CD4-positive, alpha-beta T cell (primary cell): Measurements from ENCODE around the gene PAX5. TPM values are rescaled to one million over a fixed set of nuclear protein-coding genes. Genes with fewer than 3 reads are reported as not detected.

Source experiments
- ATAC-seq: fragments of 200-7000 bp; cut with Tn5 transposase; one replicate; pipeline ENCODE4 v1.10.0; 2022; ENCODE audit warnings: mild to moderate bottlenecking; ENCODE audit not compliant: poor library complexity
- CTCF ChIA-PET: fragments of 350-600 bp; sonication (Branson Sonifier 250); formaldehyde crosslinking; loops from one replicate; lab custom pipeline; 2021; ENCODE audit warnings: antibody characterized with exemption, inconsistent platforms; lab: Charles Lee
- POLR2A ChIA-PET: fragments of 350-600 bp; sonication (Branson Sonifier 250); formaldehyde crosslinking; loops from one replicate; lab custom pipeline; 2021; ENCODE audit warnings: antibody characterized with exemption, inconsistent platforms; lab: Charles Lee
- DNase-seq, 14 experiments: peaks; one replicate each; pipeline ENCODE4 v3.0.0-alpha.2; 2013 to 2020; ENCODE audit warnings: mixed read lengths in 2 of 14
- H3K27ac ChIP-seq, 2 donors: one replicate each; pipeline versions ENCODE4 v1.5.1 to v1.7.0; 2013; ENCODE audit warnings: low read length in 2 of 2, low read depth in 1 of 2, mild to moderate bottlenecking in 1 of 2
- H3K27me3 ChIP-seq, 2 experiments: 1 replicate in 1 of 2; 2 replicates in 1 of 2; pipeline versions ENCODE4 v1.6.1 to v1.7.0; 2013; ENCODE audit warnings: low read length in 2 of 2, control low read depth in 1 of 2, mild to moderate bottlenecking in 1 of 2, moderate library complexity in 1 of 2; ENCODE audit not compliant: insufficient read depth in 2 of 2, control insufficient read depth in 1 of 2
- H3K36me3 ChIP-seq: one replicate; pipeline ENCODE4 v1.6.1; 2013; ENCODE audit warnings: low read length, control low read depth; ENCODE audit not compliant: insufficient read depth
- H3K4me1 ChIP-seq: one replicate; pipeline ENCODE4 v1.6.1; 2013; ENCODE audit warnings: low read length, control low read depth; ENCODE audit not compliant: insufficient read depth
- H3K4me3 ChIP-seq: one replicate; pipeline ENCODE4 v1.5.1; 2013; ENCODE audit warnings: mild to moderate bottlenecking, low read length, moderate library complexity
- H3K9me3 ChIP-seq, 2 experiments: 1 replicate in 1 of 2; 2 replicates in 1 of 2; pipeline versions ENCODE4 v1.6.1 to v1.7.0; 2013; ENCODE audit warnings: low read length in 2 of 2, mild to moderate bottlenecking in 2 of 2, control low read depth in 1 of 2, moderate library complexity in 1 of 2; ENCODE audit not compliant: control insufficient read depth in 1 of 2, insufficient read depth in 1 of 2
- H3K27ac Mint-ChIP-seq: one replicate; pipeline ENCODE4 v1.8.0; 2020; ENCODE audit warnings: mixed read lengths
- H3K27me3 Mint-ChIP-seq: one replicate; pipeline ENCODE4 v1.8.0; 2021; ENCODE audit warnings: mixed read lengths
- H3K36me3 Mint-ChIP-seq: one replicate; pipeline ENCODE4 v1.8.0; 2021; ENCODE audit warnings: low read depth, mixed read lengths
- H3K4me1 Mint-ChIP-seq: one replicate; pipeline ENCODE4 v1.8.0; 2021; ENCODE audit warnings: low read depth, mixed read lengths
- H3K4me3 Mint-ChIP-seq: one replicate; pipeline ENCODE4 v1.8.0; 2020; ENCODE audit warnings: mild to moderate bottlenecking, mixed read lengths
- H3K9me3 Mint-ChIP-seq: one replicate; pipeline ENCODE4 v1.8.0; 2020; ENCODE audit warnings: mixed read lengths
- intact Hi-C, 2 experiments: fragments of 100-400 bp; cut with DNase I in 1 of 2; cut with micrococcal nuclease in 1 of 2; formaldehyde crosslinking; loops; one replicate each; pipeline versions ENCODE4 v1.15.1 to v1.9.0; 2023 to 2025; cut with DNase I, micrococcal nuclease
- total RNA-seq, 174 experiments: library from RNA in 2 of 174; stranded (reverse) in 2 of 174; gene quantifications; one replicate each; pipeline ENCODE4 v1.2.3 and lab custom pipeline; 2021 to 2026
- TF ChIP-seq, protein P1 (sequence below): fragments of 200-600 bp; IDR thresholded peaks from one replicate; pipeline ENCODE4 v1.8.0; 2022; ENCODE audit warnings: antibody characterized with exemption, mild to moderate bottlenecking

The PAX5 gene
- total RNA-seq, 2 experiments from 2014 or later = 0.03 to 0.11 TPM

DNA sequence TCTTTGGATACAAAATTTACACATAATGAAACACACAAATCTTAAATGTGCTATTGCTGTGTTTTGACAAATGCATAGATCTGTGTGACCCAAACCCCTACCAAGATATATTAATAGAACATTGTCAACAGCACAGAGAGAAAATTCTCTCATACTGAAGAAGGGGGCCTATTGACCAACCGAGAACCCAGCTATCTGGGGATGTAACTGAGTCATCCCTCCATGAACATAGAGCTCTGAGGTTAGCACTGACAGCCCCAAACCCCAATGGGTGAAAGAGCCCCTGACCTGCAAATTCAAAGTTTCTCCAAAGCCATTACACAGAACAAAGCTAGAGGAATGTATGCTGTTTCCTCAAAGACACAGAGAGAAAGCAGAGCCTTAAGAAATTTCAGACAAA, 180.8 kb downstream of the PAX5 start:
- POLR2A ChIA-PET = no interaction called here
- Mint-ChIP-seq H3K9me3 (no peaks in the 10 kb centered on the region), H3K27ac (no peak overlapping the region), H3K4me1 (peaks cover 5% of the 10 kb centered on the region), H3K27me3 (no peaks in the 10 kb centered on the region), H3K4me3 (no peak overlapping the region), H3K36me3 (no peaks in the 10 kb centered on the region)
- intact Hi-C loops = no loop called here
- Histone ChIP-seq H3K27me3 (no peaks in the 10 kb centered on the region), H3K36me3 (no peaks in the 10 kb centered on the region), H3K27ac (no peak overlapping the region), H3K9me3 (no peaks in the 10 kb centered on the region), H3K4me1 (peaks cover 7% of the 10 kb centered on the region), H3K4me3 (no peak overlapping the region)
- TF ChIP-seq, protein P1, sequence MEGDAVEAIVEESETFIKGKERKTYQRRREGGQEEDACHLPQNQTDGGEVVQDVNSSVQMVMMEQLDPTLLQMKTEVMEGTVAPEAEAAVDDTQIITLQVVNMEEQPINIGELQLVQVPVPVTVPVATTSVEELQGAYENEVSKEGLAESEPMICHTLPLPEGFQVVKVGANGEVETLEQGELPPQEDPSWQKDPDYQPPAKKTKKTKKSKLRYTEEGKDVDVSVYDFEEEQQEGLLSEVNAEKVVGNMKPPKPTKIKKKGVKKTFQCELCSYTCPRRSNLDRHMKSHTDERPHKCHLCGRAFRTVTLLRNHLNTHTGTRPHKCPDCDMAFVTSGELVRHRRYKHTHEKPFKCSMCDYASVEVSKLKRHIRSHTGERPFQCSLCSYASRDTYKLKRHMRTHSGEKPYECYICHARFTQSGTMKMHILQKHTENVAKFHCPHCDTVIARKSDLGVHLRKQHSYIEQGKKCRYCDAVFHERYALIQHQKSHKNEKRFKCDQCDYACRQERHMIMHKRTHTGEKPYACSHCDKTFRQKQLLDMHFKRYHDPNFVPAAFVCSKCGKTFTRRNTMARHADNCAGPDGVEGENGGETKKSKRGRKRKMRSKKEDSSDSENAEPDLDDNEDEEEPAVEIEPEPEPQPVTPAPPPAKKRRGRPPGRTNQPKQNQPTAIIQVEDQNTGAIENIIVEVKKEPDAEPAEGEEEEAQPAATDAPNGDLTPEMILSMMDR = no peak
- CTCF ChIA-PET = no interaction called here
- DNase-seq (no peak), ATAC-seq (no peak)

DNA sequence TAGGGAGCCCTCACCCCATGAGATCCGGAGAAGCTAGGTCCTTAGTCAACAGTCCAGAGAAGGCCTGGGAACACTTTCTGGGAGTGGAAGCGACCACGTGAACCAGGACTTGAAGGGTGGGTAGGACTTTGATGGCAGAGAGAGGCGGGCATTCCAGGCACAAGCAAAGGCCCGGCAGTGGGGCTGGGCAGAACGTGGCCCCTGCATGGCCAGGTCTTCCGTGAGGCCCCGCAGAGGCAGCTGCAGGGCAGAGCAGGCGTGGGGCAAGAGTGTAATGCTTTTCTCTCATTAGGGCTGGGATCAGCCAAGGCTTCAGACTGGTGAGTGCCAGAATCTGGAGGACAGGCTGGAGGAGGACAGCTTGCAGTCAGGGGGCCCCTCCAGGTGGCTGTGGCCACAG, 184.1 kb downstream of the PAX5 start:
- intact Hi-C loops = no loop called here
- no peaks in the 10 kb centered on the region for H3K9me3 ChIP-seq
- no peak overlapping the region for H3K4me3 Mint-ChIP-seq
- ATAC-seq (no peak), DNase-seq (no peak)
- no peaks in the 10 kb centered on the region for H3K36me3 ChIP-seq
- TF ChIP-seq, protein P1 = no peak
- no peaks in the 10 kb centered on the region for H3K4me1 Mint-ChIP-seq
- H3K27ac Mint-ChIP-seq = no peak overlapping the region
- peaks cover 0 to 3% of the 10 kb centered on the region in 2 experiments for H3K27me3 ChIP-seq
- no peaks in the 10 kb centered on the region for H3K4me1 ChIP-seq
- H3K9me3 Mint-ChIP-seq = no peaks in the 10 kb centered on the region
- POLR2A ChIA-PET = no interaction called here
- no peaks in the 10 kb centered on the region for H3K36me3 Mint-ChIP-seq
- no peak overlapping the region for H3K27ac ChIP-seq
- no peaks in the 10 kb centered on the region for H3K27me3 Mint-ChIP-seq
- H3K4me3 ChIP-seq = no peak overlapping the region
- CTCF ChIA-PET = no interaction called here

DNA sequence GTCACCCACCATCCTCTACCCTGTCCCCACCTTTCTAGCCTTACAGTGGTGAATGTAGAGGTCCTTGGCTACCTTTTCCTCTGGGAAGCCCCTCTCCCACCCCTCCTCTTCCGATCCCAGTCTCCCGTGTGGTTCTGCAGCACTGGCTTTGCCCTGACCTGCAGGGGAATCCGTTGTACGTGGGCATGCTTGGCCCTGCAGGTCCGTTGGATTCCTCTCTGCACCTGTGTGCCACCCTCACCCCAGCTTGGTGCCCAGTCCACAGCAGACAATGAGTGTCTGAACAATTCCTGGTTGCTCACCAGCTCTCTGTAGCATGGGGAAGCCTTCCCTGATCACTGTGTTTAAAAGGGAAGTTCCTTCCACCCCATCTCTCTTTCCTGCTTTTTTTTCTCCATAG, 185.1 kb downstream of the PAX5 start:
- CTCF ChIA-PET = no interaction called here
- H3K27ac Mint-ChIP-seq = no peak overlapping the region
- intact Hi-C loops = no loop called here

More for the DNA sequence above, 185.1 kb downstream of the PAX5 start:
- no peaks in the 10 kb centered on the region for H3K9me3 Mint-ChIP-seq
- H3K27ac ChIP-seq = no peak overlapping the region
- H3K4me1 Mint-ChIP-seq = no peaks in the 10 kb centered on the region
- H3K36me3 ChIP-seq = no peaks in the 10 kb centered on the region
- no peak for ATAC-seq
- DNase-seq = no peak
- no peaks in the 10 kb centered on the region for H3K4me1 ChIP-seq
- no peaks in the 10 kb centered on the region for H3K9me3 ChIP-seq
- H3K4me3 Mint-ChIP-seq = no peak overlapping the region
- TF ChIP-seq, protein P1 = no peak
- POLR2A ChIA-PET = no interaction called here
- H3K36me3 Mint-ChIP-seq = no peaks in the 10 kb centered on the region
- H3K27me3 ChIP-seq = peaks cover 0 to 3% of the 10 kb centered on the region in 2 experiments
- H3K27me3 Mint-ChIP-seq = no peaks in the 10 kb centered on the region
- H3K4me3 ChIP-seq = no peak overlapping the region
